ENCODE results near the gene ZNF761. TPM values are rescaled to one million over a fixed set of nuclear protein-coding genes. Genes with fewer than 3 reads are reported as not detected.
"Not testable (repeated sequence)": the region's sequence is repeated elsewhere in the genome, so short reads cannot be mapped to it uniquely, and the experiment has no call there.

ZNF761 gene
- total and polyA plus RNA-seq, 11 donors: 2.6 to 5.5 (median 3.8) TPM

DNA sequence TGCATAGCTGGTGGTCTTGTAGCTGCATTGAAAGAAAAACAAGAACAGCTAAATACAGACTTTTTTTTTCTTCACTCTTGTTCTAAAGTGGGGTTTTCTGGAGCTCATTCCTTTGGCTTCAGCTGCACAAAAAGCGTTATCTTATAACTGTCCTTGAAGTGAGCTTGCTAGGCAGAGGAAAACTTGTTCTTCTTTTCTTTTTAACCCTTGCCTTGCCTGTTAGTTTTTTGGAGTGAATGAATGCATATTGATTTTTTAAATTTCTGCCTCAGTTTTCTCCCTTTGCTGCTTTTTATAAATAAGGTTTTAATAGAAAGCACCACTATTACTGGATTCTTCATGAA, 35.3 kb upstream of the ZNF761 start:
- Histone ChIP-seq H3K27ac (no peak overlapping the region), H3K36me3 (peaks cover 0 to 35% (median 30%) of the 10 kb centered on the region in 9 donors), H3K9me3 (no peaks in the 10 kb centered on the region), H3K4me1 (peaks cover 0 to 29% (median 17%) of the 10 kb centered on the region in 12 donors), H3K4me3 (peak overlapping the region in 5 of 12 donors; percentile 74 to 89 (median 79)), H3K27me3 (no peaks in the 10 kb centered on the region)
- no peak for TF ChIP-seq POLR2A (IDR thresholded peaks at IDR 0.05)
- TF ChIP-seq, protein P1, sequence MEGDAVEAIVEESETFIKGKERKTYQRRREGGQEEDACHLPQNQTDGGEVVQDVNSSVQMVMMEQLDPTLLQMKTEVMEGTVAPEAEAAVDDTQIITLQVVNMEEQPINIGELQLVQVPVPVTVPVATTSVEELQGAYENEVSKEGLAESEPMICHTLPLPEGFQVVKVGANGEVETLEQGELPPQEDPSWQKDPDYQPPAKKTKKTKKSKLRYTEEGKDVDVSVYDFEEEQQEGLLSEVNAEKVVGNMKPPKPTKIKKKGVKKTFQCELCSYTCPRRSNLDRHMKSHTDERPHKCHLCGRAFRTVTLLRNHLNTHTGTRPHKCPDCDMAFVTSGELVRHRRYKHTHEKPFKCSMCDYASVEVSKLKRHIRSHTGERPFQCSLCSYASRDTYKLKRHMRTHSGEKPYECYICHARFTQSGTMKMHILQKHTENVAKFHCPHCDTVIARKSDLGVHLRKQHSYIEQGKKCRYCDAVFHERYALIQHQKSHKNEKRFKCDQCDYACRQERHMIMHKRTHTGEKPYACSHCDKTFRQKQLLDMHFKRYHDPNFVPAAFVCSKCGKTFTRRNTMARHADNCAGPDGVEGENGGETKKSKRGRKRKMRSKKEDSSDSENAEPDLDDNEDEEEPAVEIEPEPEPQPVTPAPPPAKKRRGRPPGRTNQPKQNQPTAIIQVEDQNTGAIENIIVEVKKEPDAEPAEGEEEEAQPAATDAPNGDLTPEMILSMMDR (IDR thresholded peaks at IDR 0.05): no peak
- WGBS, 4 donors: 9 to 12% (median 10%) methylated on average over 1 of the region's 1 CpG
- DNase-seq: no peak
- ATAC-seq: no peak
- intact Hi-C loops (cut with DNase I): no loop called here

DNA sequence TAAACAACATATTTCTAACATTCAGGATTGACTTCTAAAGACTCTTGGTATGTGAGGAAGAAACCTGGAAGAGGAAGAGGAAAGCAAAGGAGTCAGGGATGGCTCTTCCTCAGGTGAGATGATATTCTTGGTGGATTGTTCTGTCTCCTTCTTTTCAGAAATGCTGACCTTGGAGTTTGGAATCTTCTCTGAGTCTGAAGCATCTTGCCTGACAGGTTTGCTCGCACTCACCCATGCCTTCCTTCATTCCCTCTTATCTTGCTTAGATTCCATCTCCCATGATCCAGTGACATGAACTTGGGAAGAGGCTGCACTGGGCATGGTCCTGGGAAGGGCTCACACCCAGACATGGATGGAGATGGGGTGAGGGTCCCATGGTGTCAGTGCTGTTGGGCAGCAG, 33.9 kb upstream of the ZNF761 start:
- H3K27ac ChIP-seq; H3K27me3 ChIP-seq; DNase-seq; H3K4me3 ChIP-seq; H3K9me3 ChIP-seq; intact Hi-C loops (cut with DNase I); ATAC-seq: not testable (repeated sequence)
- Histone ChIP-seq H3K4me1 (peaks cover 0 to 29% (median 17%) of the 10 kb centered on the region in 12 donors), H3K36me3 (peaks cover under 1 to 49% (median 39%) of the 10 kb centered on the region in 9 donors)
- WGBS, 4 donors: 89 to 100% (median 92%) methylated on average over 1 of the region's 1 CpG

DNA sequence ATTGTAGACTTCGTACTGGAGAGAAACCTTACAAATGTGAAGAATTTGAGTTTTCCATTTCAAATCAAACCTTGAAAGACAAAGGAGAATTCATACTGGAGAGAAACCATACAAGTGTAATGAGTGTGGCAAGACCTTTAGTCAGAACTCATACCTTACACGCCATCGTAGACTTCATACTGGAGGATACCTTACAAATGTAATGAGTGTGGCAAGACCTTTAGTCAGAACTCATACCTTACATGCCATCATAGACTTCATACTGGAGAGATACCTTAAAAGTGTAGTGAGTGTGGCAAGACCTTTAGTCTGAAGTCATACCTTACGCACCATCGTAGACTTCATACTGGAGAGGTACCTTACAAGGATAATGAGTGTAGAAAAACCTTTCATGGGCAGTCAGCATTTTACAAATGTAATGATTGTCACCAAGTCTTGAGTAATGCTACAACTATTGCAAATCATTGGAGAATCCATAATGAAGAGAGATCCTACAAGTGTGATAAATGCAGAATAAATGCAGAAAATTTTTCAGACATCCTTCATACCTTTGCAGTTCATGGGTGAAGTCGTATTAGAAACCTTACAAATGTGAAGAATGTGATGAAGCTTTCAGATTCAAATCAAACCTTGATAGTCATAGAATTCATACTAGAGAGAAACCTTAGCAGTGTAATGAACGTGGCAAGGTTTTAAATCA, 22.1 kb upstream of the ZNF761 start:
- Histone ChIP-seq H3K9me3 (peaks cover 4 to 87% (median 60%) of the 10 kb centered on the region in 12 donors), H3K27ac (no peak overlapping the region), H3K36me3 (peaks cover 9 to 47% (median 31%) of the 10 kb centered on the region in 9 donors), H3K27me3 (no peaks in the 10 kb centered on the region), H3K4me1 (no peaks in the 10 kb centered on the region), H3K4me3 (no peak overlapping the region)
- WGBS, 4 donors: 81 to 91% (median 89%) methylated on average over 7 of the region's 7 CpGs
- no peak for ATAC-seq
- intact Hi-C loops (cut with DNase I): no loop called here
- no peak for TF ChIP-seq POLR2A (IDR thresholded peaks at IDR 0.05)
- TF ChIP-seq, protein P1 (IDR thresholded peaks at IDR 0.05): no peak
- DNase-seq: no peak

DNA sequence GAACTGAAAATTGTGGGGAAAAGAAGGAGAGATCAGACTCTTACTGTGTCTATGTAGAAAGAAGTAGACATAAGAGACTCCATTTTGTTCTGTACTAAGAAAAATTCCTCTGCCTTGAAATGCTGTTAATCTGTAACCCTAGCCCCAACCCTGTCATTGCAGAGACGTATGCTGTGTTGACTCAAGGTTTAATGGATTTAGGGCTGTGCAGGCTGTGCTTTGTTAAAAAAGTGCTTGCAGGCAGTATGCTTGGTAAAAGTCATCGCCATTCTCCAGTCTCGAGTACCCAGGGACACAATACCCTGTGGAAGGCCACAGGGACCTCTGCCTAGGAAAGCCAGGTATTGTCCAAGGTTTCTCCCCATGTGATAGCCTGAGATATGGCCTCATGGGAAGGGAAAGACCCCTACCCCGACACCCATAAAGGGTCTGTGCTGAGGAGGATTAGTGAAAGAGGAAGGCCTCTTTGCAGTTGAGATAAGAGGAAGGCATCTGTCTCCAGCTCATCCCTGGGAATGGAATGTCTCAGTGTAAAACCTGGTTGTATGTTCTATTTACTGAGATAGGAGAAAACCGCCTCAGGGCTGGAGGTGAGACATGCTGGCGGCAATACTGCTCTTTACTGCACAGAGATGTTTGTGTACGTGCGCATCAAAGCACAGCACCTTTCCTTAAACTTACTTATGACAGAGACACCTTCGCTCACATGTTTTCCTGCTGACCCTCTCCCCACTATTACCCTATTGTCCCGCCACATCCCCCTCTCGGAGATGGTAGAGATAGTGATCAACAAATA, 11.1 kb upstream of the ZNF761 start:
- not testable (repeated sequence) for H3K4me1 ChIP-seq, DNase-seq, H3K36me3 ChIP-seq, H3K9me3 ChIP-seq, H3K27ac ChIP-seq, H3K4me3 ChIP-seq, ATAC-seq, H3K27me3 ChIP-seq
- intact Hi-C loops (cut with DNase I): loop anchor here in 4 of 10 donors (10.0 kb wide), 2 partner anchors 226 to 324 kb away; partner anchors contain the start of gene ZNF665 (in 1 of the 4)
- 59 to 73% (median 62%) methylated on average over 11 of the region's 11 CpGs for WGBS, 4 donors

DNA sequence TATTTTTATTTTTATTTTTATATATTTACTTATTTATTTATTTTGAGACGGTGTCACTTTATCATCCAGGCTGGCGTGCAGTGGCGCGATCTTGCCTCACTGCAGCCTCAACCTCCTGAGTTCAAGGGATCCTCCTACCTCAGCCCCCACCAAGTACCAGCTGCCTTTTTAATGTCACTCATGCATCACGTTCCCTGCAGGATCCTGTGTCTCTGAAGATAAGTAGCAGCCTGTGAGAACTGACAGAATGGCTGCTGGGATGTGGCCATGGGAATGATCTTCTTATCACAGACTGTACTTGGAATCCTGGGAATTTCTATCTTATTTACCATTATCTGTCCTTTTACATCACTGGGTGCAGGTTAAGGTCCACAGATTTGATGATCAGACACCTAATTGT, 9.2 kb upstream of the ZNF761 start:
- intact Hi-C loops (cut with DNase I): loop anchor here in 4 of 10 donors (10.0 kb wide), 2 partner anchors 228 to 322 kb away; partner anchors contain the start of gene ZNF665 (in 1 of the 4)

DNA sequence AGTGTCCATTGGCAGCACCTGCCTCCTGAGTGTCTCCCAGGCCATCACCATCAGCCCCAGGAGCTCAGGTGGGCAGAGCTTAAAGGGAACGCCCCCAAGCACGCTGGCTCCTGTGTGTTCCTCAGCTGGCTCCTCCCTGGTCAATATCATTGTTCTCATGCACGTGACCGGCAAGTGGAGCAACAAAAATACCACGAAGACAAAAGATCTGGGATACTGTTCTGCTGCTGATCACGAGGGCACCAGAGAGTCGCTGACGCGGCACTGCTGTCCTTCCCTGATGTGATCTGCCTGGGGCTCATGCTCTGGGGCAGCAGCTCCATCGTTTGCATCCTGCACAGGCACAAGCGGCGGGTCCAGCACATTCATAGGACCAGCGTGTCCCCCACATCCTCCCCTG, 8.7 kb upstream of the ZNF761 start:
- WGBS, 4 donors: 6 to 13% (median 12%) methylated on average over 4 to 11 of the region's 13 CpGs; no CpG with 5 or more reads in 1 of the 4 donors
- not testable (repeated sequence) for H3K27me3 ChIP-seq, H3K9me3 ChIP-seq, H3K4me1 ChIP-seq, H3K36me3 ChIP-seq
- H3K27ac ChIP-seq: peak overlapping the region in 1 of 12 donors; percentile 59
- DNase-seq: peak in 1 of 5 donors; percentile 31
- intact Hi-C loops (cut with DNase I): loop anchor here in 4 of 10 donors (10.0 kb wide), 2 partner anchors 228 to 322 kb away; partner anchors contain the start of gene ZNF665 (in 1 of the 4)
- peak overlapping the region in 2 of 12 donors; percentile 29 for H3K4me3 ChIP-seq
- peak; percentile 47 to 72 (median 58) for ATAC-seq

More for the DNA sequence above, 9.2 kb upstream of the ZNF761 start:
- WGBS, 4 donors: 54 to 77% (median 59%) methylated on average over 5 of the region's 5 CpGs
- no peaks in the 10 kb centered on the region for H3K27me3 ChIP-seq
- no peak for ATAC-seq
- H3K9me3 ChIP-seq: no peaks in the 10 kb centered on the region
- no peaks in the 10 kb centered on the region for H3K36me3 ChIP-seq
- no peak overlapping the region for H3K4me3 ChIP-seq
- DNase-seq: no peak
- H3K27ac ChIP-seq: no peak overlapping the region
- TF ChIP-seq POLR2A (IDR thresholded peaks at IDR 0.05): no peak
- TF ChIP-seq, protein P1 (IDR thresholded peaks at IDR 0.05): no peak
- peaks cover 0 to 5% (median 2%) of the 10 kb centered on the region in 12 donors for H3K4me1 ChIP-seq
